ENCODE results near the gene MTR. TPM values are rescaled to one million over a fixed set of nuclear protein-coding genes. Genes with fewer than 3 reads are reported as not detected.

MTR gene
- total RNA-seq, 6 experiments from 2014 or later = 9.4 to 15.4 (median 11.8) TPM

DNA sequence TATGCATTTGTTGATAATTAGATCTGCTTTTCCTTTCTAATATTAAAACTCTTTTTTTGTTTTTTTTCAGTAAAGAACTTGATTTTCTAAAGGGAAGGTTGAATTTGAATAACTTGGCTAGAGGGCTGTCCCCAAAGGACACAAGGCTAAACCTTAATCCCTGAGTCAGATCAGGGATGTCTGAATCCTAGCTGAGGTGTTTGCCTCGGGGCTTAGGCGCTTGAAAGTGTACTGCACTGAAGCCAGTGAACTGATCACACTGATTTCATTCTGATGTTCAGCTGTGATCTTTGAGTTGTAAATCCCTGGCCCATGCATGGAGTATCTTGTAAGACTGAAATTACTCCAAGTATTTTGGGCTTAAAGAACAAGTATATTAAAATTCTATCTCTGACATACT lies 42.8 kb downstream of the MTR start:
- peaks cover 0 to 32% (median 4%) of the 10 kb centered on the region in 4 donors for H3K4me1 ChIP-seq
- H3K36me3 ChIP-seq = peaks cover 0 to 31% (median 16%) of the 10 kb centered on the region in 4 donors
- TF ChIP-seq POLR2A (IDR thresholded peaks at IDR 0.05) = no peak
- TF ChIP-seq, protein P1, sequence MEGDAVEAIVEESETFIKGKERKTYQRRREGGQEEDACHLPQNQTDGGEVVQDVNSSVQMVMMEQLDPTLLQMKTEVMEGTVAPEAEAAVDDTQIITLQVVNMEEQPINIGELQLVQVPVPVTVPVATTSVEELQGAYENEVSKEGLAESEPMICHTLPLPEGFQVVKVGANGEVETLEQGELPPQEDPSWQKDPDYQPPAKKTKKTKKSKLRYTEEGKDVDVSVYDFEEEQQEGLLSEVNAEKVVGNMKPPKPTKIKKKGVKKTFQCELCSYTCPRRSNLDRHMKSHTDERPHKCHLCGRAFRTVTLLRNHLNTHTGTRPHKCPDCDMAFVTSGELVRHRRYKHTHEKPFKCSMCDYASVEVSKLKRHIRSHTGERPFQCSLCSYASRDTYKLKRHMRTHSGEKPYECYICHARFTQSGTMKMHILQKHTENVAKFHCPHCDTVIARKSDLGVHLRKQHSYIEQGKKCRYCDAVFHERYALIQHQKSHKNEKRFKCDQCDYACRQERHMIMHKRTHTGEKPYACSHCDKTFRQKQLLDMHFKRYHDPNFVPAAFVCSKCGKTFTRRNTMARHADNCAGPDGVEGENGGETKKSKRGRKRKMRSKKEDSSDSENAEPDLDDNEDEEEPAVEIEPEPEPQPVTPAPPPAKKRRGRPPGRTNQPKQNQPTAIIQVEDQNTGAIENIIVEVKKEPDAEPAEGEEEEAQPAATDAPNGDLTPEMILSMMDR (IDR thresholded peaks at IDR 0.05) = no peak
- H3K9me3 ChIP-seq = no peaks in the 10 kb centered on the region
- WGBS (ENCODE audit: insufficient coverage, low coverage, low lambda C conversion rate, missing lambda C conversion rate) = 100% methylated on average over 1 of the region's 2 CpGs
- H3K27me3 ChIP-seq = no peaks in the 10 kb centered on the region
- H3K27ac ChIP-seq = no peak overlapping the region
- ATAC-seq = no peak
- DNase-seq = no peak
- intact Hi-C loops (cut with DNase I) = no loop called here
- no peak overlapping the region for H3K4me3 ChIP-seq

- no peaks in the 10 kb centered on the region for H3K9me3 ChIP-seq
- no peak for TF ChIP-seq POLR2A (IDR thresholded peaks at IDR 0.05)
- TF ChIP-seq, protein P1 (IDR thresholded peaks at IDR 0.05) = no peak
- H3K4me1 ChIP-seq = peaks cover 0 to 32% (median 7%) of the 10 kb centered on the region in 4 donors
- DNase-seq = no peak
- H3K27me3 ChIP-seq = no peaks in the 10 kb centered on the region
- 94% methylated on average over 2 of the region's 2 CpGs for WGBS (ENCODE audit: insufficient coverage, low coverage, low lambda C conversion rate, missing lambda C conversion rate)
- no peak for ATAC-seq
- no peak overlapping the region for H3K27ac ChIP-seq
- intact Hi-C loops (cut with DNase I) = no loop called here
- peaks cover 0 to 31% (median 16%) of the 10 kb centered on the region in 4 donors for H3K36me3 ChIP-seq
- H3K4me3 ChIP-seq = no peak overlapping the region
These were observed 46.2 kb downstream of the MTR start for GRCh38 chr1:236841341-236841740.

- WGBS (ENCODE audit: insufficient coverage, low coverage, low lambda C conversion rate, missing lambda C conversion rate) = 40% methylated on average over 5 of the region's 5 CpGs
- DNase-seq (no peak), ATAC-seq (peak; percentile 88 to 95 (median 89))
- no peak overlapping the region for H3K4me3 ChIP-seq
- H3K27me3 ChIP-seq = no peaks in the 10 kb centered on the region
- peaks cover 0 to 39% (median 7%) of the 10 kb centered on the region in 4 donors for H3K4me1 ChIP-seq
- no peaks in the 10 kb centered on the region for H3K9me3 ChIP-seq
- peak overlapping the region in 2 of 3 donors; percentile 18 to 59 for H3K27ac ChIP-seq
- intact Hi-C loops (cut with DNase I) = no loop called here
- TF ChIP-seq, protein P1 (IDR thresholded peaks at IDR 0.05) = no peak
- no peak for TF ChIP-seq POLR2A (IDR thresholded peaks at IDR 0.05)
- peaks cover 0 to 8% (median 4%) of the 10 kb centered on the region in 4 donors for H3K36me3 ChIP-seq
These were observed 49.6 kb downstream of the MTR start for GRCh38 chr1:236844499-236845271.

- TF ChIP-seq, protein P1 (IDR thresholded peaks at IDR 0.05) = no peak
- Histone ChIP-seq H3K4me3 (no peak overlapping the region), H3K27ac (peak overlapping the region in 1 of 3 donors; percentile 59), H3K9me3 (no peaks in the 10 kb centered on the region), H3K36me3 (no peaks in the 10 kb centered on the region), H3K4me1 (peaks cover 0 to 51% (median 13%) of the 10 kb centered on the region in 4 donors), H3K27me3 (no peaks in the 10 kb centered on the region)
- DNase-seq = no peak
- intact Hi-C loops (cut with DNase I) = no loop called here
- ATAC-seq = peak; percentile 31 to 58 (median 38)
- 27% methylated on average over 2 of the region's 2 CpGs for WGBS (ENCODE audit: insufficient coverage, low coverage, low lambda C conversion rate, missing lambda C conversion rate)
These were observed 50.7 kb downstream of the MTR start for GRCh38 chr1:236845830-236846229.
